T-cell (primary cell): Measurements from ENCODE around the gene SLC17A1. TPM values are rescaled to one million over a fixed set of nuclear protein-coding genes. Genes with fewer than 3 reads are reported as not detected.

Source experiments
- ATAC-seq, 4 experiments: fragments of 200-7000 bp in 3 of 4; fragments of 150-1000 bp in 1 of 4; cut with Tn5 transposase; replicated peaks in 1 of 4; 1 replicate in 3 of 4; 2 replicates in 1 of 4; pipeline ENCODE4 v1.10.0; 2021; ENCODE audit warnings: moderate library complexity in 3 of 4, mild to moderate bottlenecking in 2 of 4, moderate number of reproducible peaks in 1 of 4
- CTCF ChIA-PET, 2 donors: fragments of 300-600 bp; sonication (Branson Sonifier 250); formaldehyde crosslinking; loops; one replicate each; lab custom pipeline; 2022; ENCODE audit warnings: antibody characterized with exemption in 2 of 2; lab: Charles Lee
- POLR2A ChIA-PET, 2 donors: fragments of 300-600 bp; sonication (Branson Sonifier 250); formaldehyde crosslinking; loops; one replicate each; lab custom pipeline; 2022; ENCODE audit warnings: antibody characterized with exemption in 2 of 2; lab: Charles Lee
- DNase-seq, 35 experiments: peaks; one replicate each; pipeline versions ENCODE4 v3.0.0 to v3.0.0-alpha.2; 2013 to 2023
- H3K27ac ChIP-seq: one replicate; pipeline ENCODE4 v1.5.1; 2013; ENCODE audit warnings: low read length
- H3K27me3 ChIP-seq, 2 experiments: replicated peaks in 1 of 2; 1 replicate in 1 of 2; 2 replicates in 1 of 2; pipeline versions ENCODE4 v1.6.1 to v1.7.0; 2013; ENCODE audit warnings: low read length in 1 of 2, mixed read lengths in 1 of 2; ENCODE audit not compliant: control insufficient read depth in 2 of 2, insufficient read depth in 2 of 2; ENCODE audit errors: extremely low read depth in 1 of 2
- H3K36me3 ChIP-seq, 2 donors: 1 replicate in 1 of 2; 2 replicates in 1 of 2; pipeline versions ENCODE4 v1.6.1 to v1.7.0; 2013; ENCODE audit warnings: low read length in 1 of 2; ENCODE audit not compliant: control insufficient read depth in 2 of 2, insufficient read depth in 1 of 2; ENCODE audit errors: extremely low read depth in 1 of 2
- H3K4me1 ChIP-seq, 2 experiments: 1 replicate in 1 of 2; 2 replicates in 1 of 2; pipeline versions ENCODE4 v1.6.1 to v1.7.0; 2013; ENCODE audit warnings: low read length in 2 of 2, mixed read lengths in 1 of 2; ENCODE audit not compliant: insufficient read depth in 2 of 2, control insufficient read depth in 1 of 2; ENCODE audit errors: extremely low read depth in 1 of 2
- H3K4me3 ChIP-seq, 2 donors: 1 replicate in 1 of 2; 2 replicates in 1 of 2; pipeline versions ENCODE4 v1.5.1 to v1.7.0; 2013; ENCODE audit warnings: mild to moderate bottlenecking in 2 of 2, low read length in 1 of 2, moderate library complexity in 1 of 2; ENCODE audit not compliant: control insufficient read depth in 1 of 2; ENCODE audit errors: extremely low read depth in 1 of 2
- H3K9me3 ChIP-seq: 2 replicates; pipeline ENCODE4 v1.7.0; 2013
- H3K27ac Mint-ChIP-seq, 2 donors: one replicate each; pipeline ENCODE4 v1.8.0; 2020 to 2021; ENCODE audit warnings: mild to moderate bottlenecking in 2 of 2, mixed read lengths in 2 of 2
- H3K27me3 Mint-ChIP-seq, 2 donors: one replicate each; pipeline ENCODE4 v1.8.0; 2021 to 2022; ENCODE audit warnings: mixed read lengths in 2 of 2
- H3K36me3 Mint-ChIP-seq: one replicate; pipeline ENCODE4 v1.8.0; 2021; ENCODE audit warnings: mixed read lengths
- H3K4me1 Mint-ChIP-seq, 3 donors: one replicate each; pipeline ENCODE4 v1.8.0; 2020 to 2022; ENCODE audit warnings: mixed read lengths in 3 of 3, mild to moderate bottlenecking in 1 of 3
- H3K4me3 Mint-ChIP-seq, 3 donors: one replicate each; pipeline ENCODE4 v1.8.0; 2020 to 2022; ENCODE audit warnings: mild to moderate bottlenecking in 3 of 3, mixed read lengths in 3 of 3, moderate library complexity in 3 of 3
- H3K9me3 Mint-ChIP-seq, 3 donors: one replicate each; pipeline ENCODE4 v1.8.0; 2020 to 2022; ENCODE audit warnings: mixed read lengths in 3 of 3
- WGBS: methylation state at CpG from one replicate; pipeline ENCODE4 v1.1.5; 2013; ENCODE audit warnings: missing lambda C conversion rate; ENCODE audit not compliant: insufficient coverage; 5-methylcytosine and 5-hydroxymethylcytosine counted together
- total RNA-seq, 35 experiments: library from RNA in 6 of 35; stranded (reverse) in 6 of 35; fragments of 120-200 nt in 1 of 35; gene quantifications; one replicate each; pipeline versions ENCODE4 v1.2.1 to v1.2.4 and lab custom pipeline; 2013 to 2026

SLC17A1 gene
- total RNA-seq, 5 donors from 2014 or later (not counting 1 experiment from before 2014, with no cell fraction given): 0.16 TPM; not detected in 4

GRCh38 chr6:25745836-25746235 is 86.0 kb downstream of the SLC17A1 start:
- ATAC-seq (no peak), DNase-seq (no peak)
- no peak overlapping the region for H3K4me3 ChIP-seq
- H3K27me3 Mint-ChIP-seq: peaks cover 0 to 4% of the 10 kb centered on the region in 2 donors
- H3K9me3 ChIP-seq: no peaks in the 10 kb centered on the region
- H3K4me1 ChIP-seq: no peaks in the 10 kb centered on the region
- H3K36me3 ChIP-seq: no peaks in the 10 kb centered on the region
- no peak overlapping the region for H3K27ac Mint-ChIP-seq
- no peaks in the 10 kb centered on the region for H3K4me1 Mint-ChIP-seq
- ChIA-PET CTCF (no interaction called here), POLR2A (no interaction called here)
- WGBS: no CpG with 5 or more reads among the region's 4 CpGs
- no peaks in the 10 kb centered on the region for H3K27me3 ChIP-seq
- H3K36me3 Mint-ChIP-seq: no peaks in the 10 kb centered on the region
- no peak overlapping the region for H3K27ac ChIP-seq
- H3K4me3 Mint-ChIP-seq: no peak overlapping the region
- H3K9me3 Mint-ChIP-seq: no peaks in the 10 kb centered on the region

GRCh38 chr6:25743868-25744267 is 88.0 kb downstream of the SLC17A1 start:
- no peaks in the 10 kb centered on the region for H3K36me3 ChIP-seq
- H3K9me3 Mint-ChIP-seq: no peaks in the 10 kb centered on the region
- H3K4me3 ChIP-seq: no peak overlapping the region
- ATAC-seq (no peak), DNase-seq (no peak)
- H3K27me3 Mint-ChIP-seq: peaks cover 4 to 8% of the 10 kb centered on the region in 2 donors
- H3K36me3 Mint-ChIP-seq: no peaks in the 10 kb centered on the region
- no peaks in the 10 kb centered on the region for H3K4me1 ChIP-seq
- ChIA-PET CTCF (interaction anchor here in 1 of 2 donors (0.6 kb wide), 2 partner anchors 484 to 495 kb away, joined by 3 read pairs; no protein-coding TSS in a partner anchor), POLR2A (no interaction called here)
- no peaks in the 10 kb centered on the region for H3K4me1 Mint-ChIP-seq
- no peak overlapping the region for H3K27ac Mint-ChIP-seq
- no peaks in the 10 kb centered on the region for H3K27me3 ChIP-seq
- no peak overlapping the region for H3K4me3 Mint-ChIP-seq
- no peak overlapping the region for H3K27ac ChIP-seq
- H3K9me3 ChIP-seq: no peaks in the 10 kb centered on the region

GRCh38 chr6:25735261-25735660 is 96.6 kb downstream of the SLC17A1 start:
- POLR2A ChIA-PET: no interaction called here
- no peak for ATAC-seq
- H3K36me3 Mint-ChIP-seq: peaks cover 8% of the 10 kb centered on the region

More at GRCh38 chr6:25735261-25735660, 96.6 kb downstream of the SLC17A1 start:
- CTCF ChIA-PET: interaction anchor here in 1 of 2 donors (0.7 kb wide), 1 partner anchor 245 kb away, joined by 11 read pairs; no protein-coding TSS in a partner anchor
- Mint-ChIP-seq H3K4me3 (no peak overlapping the region), H3K27me3 (peaks cover 53 to 65% of the 10 kb centered on the region in 2 donors), H3K27ac (no peak overlapping the region), H3K4me1 (no peaks in the 10 kb centered on the region), H3K9me3 (peaks cover 0 to 16% (median 7%) of the 10 kb centered on the region in 3 donors)
- H3K27ac ChIP-seq: no peak overlapping the region
- no peaks in the 10 kb centered on the region for H3K36me3 ChIP-seq
- H3K4me1 ChIP-seq: no peaks in the 10 kb centered on the region
- no peak overlapping the region for H3K4me3 ChIP-seq
- peaks cover 2 to 13% of the 10 kb centered on the region in 2 experiments for H3K27me3 ChIP-seq
- DNase-seq: no peak
- no peaks in the 10 kb centered on the region for H3K9me3 ChIP-seq

Other genes starting within 250 kb of the SLC17A1 start
- not detected for gene SCGN, start 179.8 kb downstream of the SLC17A1 start, total RNA-seq
- not detected for gene SLC17A4, start 77.3 kb downstream of the SLC17A1 start, total RNA-seq
- 1 to 10 TPM in 1 of 5 donors, under 1 TPM in 3, not detected in 1; 0.38 to 1.0 (median 0.67) TPM for gene SLC17A3, start 42.2 kb upstream of the SLC17A1 start, total RNA-seq
- gene SLC17A2, start 98.6 kb upstream of the SLC17A1 start, total RNA-seq: not detected
- 10 to 100 TPM; 20.5 to 29.3 (median 26.2) TPM for gene TRIM38, start 130.8 kb upstream of the SLC17A1 start, total RNA-seq